Peyer's patch (tissue), 4 donors: Measurements from ENCODE around the gene CMTR1.

Experiments
- CTCF ChIP-seq, 6 experiments: fragments of 450-650 bp in 4 of 6; fragments of 200-600 bp in 2 of 6; sonication (generic) in 1 of 6; IDR thresholded peaks; one replicate each; pipeline ENCODE4 v1.5.1; 2017 to 2019; ENCODE audit warnings: antibody characterized with exemption in 6 of 6, mild to moderate bottlenecking in 3 of 6, moderate library complexity in 1 of 6
- POLR2A ChIP-seq, 2 donors: fragments of 450-650 bp; IDR thresholded peaks; one replicate each; pipeline ENCODE4 v1.5.1; 2017; ENCODE audit warnings: antibody characterized with exemption in 2 of 2, mild to moderate bottlenecking in 2 of 2, moderate library complexity in 2 of 2

GRCh38 chr6:37480951-37481534 is 48.0 kb downstream of the CMTR1 start:
- TF ChIP-seq CTCF (IDR thresholded peaks at IDR 0.05) (no peak), POLR2A (IDR thresholded peaks at IDR 0.05) (no peak)
